ENCODE results near the gene AMY2B. TPM values are rescaled to one million over a fixed set of nuclear protein-coding genes. Genes with fewer than 3 reads are reported as not detected.
"Not testable (repeated sequence)": the region's sequence is repeated elsewhere in the genome, so short reads cannot be mapped to it uniquely, and the experiment has no call there.

Gene AMY2B
- total RNA-seq (ENCODE audit: low replicate concordance), result 4.9 and 10.0 TPM in 2 replicates

DNA sequence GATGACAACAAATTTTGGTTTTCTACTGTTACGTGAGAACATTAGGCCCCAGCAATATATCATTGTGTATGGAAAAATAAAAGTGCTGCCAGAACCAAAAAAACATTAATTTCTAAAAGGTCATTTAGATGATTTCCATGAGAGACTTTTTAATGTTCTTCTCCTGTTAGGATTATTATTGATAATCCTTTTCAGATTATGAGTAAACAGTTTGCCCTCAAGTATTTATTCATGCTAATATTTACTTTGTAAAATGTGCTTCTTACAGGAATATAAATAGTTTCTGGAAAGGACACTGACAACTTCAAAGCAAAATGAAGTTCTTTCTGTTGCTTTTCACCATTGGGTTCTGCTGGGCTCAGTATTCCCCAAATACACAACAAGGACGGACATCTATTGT lies at the start of gene AMY2B:
TSS of gene AMY2B (plus strand) at position 301 of the 400 bp plus-strand sequence. CDS start at position 315, 14 bp downstream.
- H2AFZ ChIP-seq (replicated peaks); H3K9me3 Mint-ChIP-seq; H3K4me3 ChIP-seq; H3K27me3 Mint-ChIP-seq (ENCODE audit: insufficient read depth, low read depth); H3K4me3 Mint-ChIP-seq; H4K20me1 ChIP-seq (ENCODE audit: low read depth); H3K27ac ChIP-seq; H3K27ac Mint-ChIP-seq; H3F3A ChIP-seq (ENCODE audit: low read depth); H3K4me1 Mint-ChIP-seq; H3K9ac ChIP-seq; H3K79me2 ChIP-seq (ENCODE audit: low read depth); H3K4me1 ChIP-seq; H3K36me3 Mint-ChIP-seq; H3K9me3 ChIP-seq (ENCODE audit: low read depth); H3K27me3 ChIP-seq; H3K4me2 ChIP-seq; H3K36me3 ChIP-seq; DNase-seq (ENCODE audit: low spot score): not testable (repeated sequence)

GRCh38 chr1:103523346-103523745 lies 48.0 kb upstream of the AMY2B start:
- no peak for DNase-seq (ENCODE audit: low spot score)
- Histone ChIP-seq H3K36me3 (no peaks in the 10 kb centered on the region), H3K4me3 (no peak overlapping the region), H3K4me1 (peaks cover 9% of the 10 kb centered on the region), H3K9me3 (ENCODE audit: low read depth) (no peaks in the 10 kb centered on the region), H3K27ac (no peak overlapping the region), H2AFZ (replicated peaks) (no peak overlapping the region), H3K79me2 (ENCODE audit: low read depth) (peaks cover 22% of the 10 kb centered on the region), H3F3A (ENCODE audit: low read depth) (peaks cover 16% of the 10 kb centered on the region), H3K4me2 (no peak overlapping the region), H3K9ac (no peak overlapping the region), H4K20me1 (ENCODE audit: low read depth) (no peaks in the 10 kb centered on the region), H3K27me3 (no peaks in the 10 kb centered on the region)
- TF ChIP-seq CTCF (IDR thresholded peaks at IDR 0.05) (no peak), EZH2 (IDR thresholded peaks at IDR 0.05) (no peak), EZH2phosphoT487 (IDR thresholded peaks at IDR 0.05) (no peak)
- Mint-ChIP-seq H3K4me3 (no peak overlapping the region), H3K9me3 (peaks cover 3% of the 10 kb centered on the region), H3K36me3 (peaks cover 5% of the 10 kb centered on the region), H3K4me1 (peaks cover 15% of the 10 kb centered on the region), H3K27ac (no peak overlapping the region), H3K27me3 (ENCODE audit: insufficient read depth, low read depth) (peaks cover 2% of the 10 kb centered on the region)

DNA sequence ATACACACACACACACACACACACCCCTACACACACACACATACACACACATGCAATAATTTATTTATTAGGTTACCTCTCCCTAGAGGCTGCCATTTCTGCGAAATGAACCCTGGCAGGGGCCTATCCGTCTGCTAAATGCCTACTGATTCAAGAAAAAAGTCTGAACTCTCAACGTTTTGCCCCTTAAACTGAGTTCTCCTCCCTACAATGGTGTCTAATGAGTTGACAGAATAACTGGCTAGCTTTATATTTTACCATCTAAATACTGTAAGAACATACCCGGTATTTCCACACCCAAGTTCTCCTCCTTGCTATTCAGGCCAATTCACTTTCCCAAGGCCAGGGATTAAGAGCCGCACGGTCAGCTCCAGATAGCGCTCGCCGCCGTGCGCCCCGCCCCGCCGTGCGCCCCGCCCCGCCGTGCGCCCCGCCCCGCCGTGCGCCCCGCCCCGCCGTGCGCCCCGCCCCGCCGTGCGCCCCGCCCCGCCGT lies 46.2 kb upstream of the AMY2B start:
- H3K4me2 ChIP-seq, result peak overlapping the region; percentile 69
- no peaks in the 10 kb centered on the region for H3K36me3 ChIP-seq
- H3K9me3 ChIP-seq (ENCODE audit: low read depth), result no peaks in the 10 kb centered on the region
- TF ChIP-seq EZH2phosphoT487 (IDR thresholded peaks at IDR 0.05) (no peak), CTCF (IDR thresholded peaks at IDR 0.05) (no peak), EZH2 (IDR thresholded peaks at IDR 0.05) (no peak)
- peaks cover 2% of the 10 kb centered on the region for H4K20me1 ChIP-seq (ENCODE audit: low read depth)
- peaks cover 3% of the 10 kb centered on the region for H3K9me3 Mint-ChIP-seq
- peaks cover 14% of the 10 kb centered on the region for H3K4me1 ChIP-seq
- peaks cover 40% of the 10 kb centered on the region for H3K79me2 ChIP-seq (ENCODE audit: low read depth)
- peak overlapping the region; percentile 37 for H3K4me3 ChIP-seq
- H3K36me3 Mint-ChIP-seq, result peaks cover 8% of the 10 kb centered on the region
- no peak overlapping the region for H2AFZ ChIP-seq (replicated peaks)
- H3K4me1 Mint-ChIP-seq, result peaks cover 16% of the 10 kb centered on the region
- no peaks in the 10 kb centered on the region for H3K27me3 ChIP-seq
- peak overlapping the region; percentile 47 for H3K27ac Mint-ChIP-seq
- H3K27ac ChIP-seq, result no peak overlapping the region
- peak overlapping the region; percentile 82 for H3K4me3 Mint-ChIP-seq
- DNase-seq (ENCODE audit: low spot score), result peak; percentile 75
- peaks cover 2% of the 10 kb centered on the region for H3K27me3 Mint-ChIP-seq (ENCODE audit: insufficient read depth, low read depth)
- peaks cover 16% of the 10 kb centered on the region for H3F3A ChIP-seq (ENCODE audit: low read depth)
- no peak overlapping the region for H3K9ac ChIP-seq

GRCh38 chr1:103525607-103526507 lies 45.5 kb upstream of the AMY2B start, which contains the start of gene RNPC3:
Gene RNPC3, plus strand, starts transcription at chr1:103525699. Its CDS starts 372 bp downstream, at chr1:103526071.
- Histone ChIP-seq H3K36me3 (no peaks in the 10 kb centered on the region), H3K4me2 (peak within 1 kb of the TSS; percentile 97), H3F3A (ENCODE audit: low read depth) (peaks cover 16% of the 10 kb centered on the region), H4K20me1 (ENCODE audit: low read depth) (peaks cover 5% of the 10 kb centered on the region), H3K27ac (peak within 1 kb of the TSS; percentile 89), H3K79me2 (ENCODE audit: low read depth) (peaks cover 47% of the 10 kb centered on the region), H3K4me1 (peaks cover 14% of the 10 kb centered on the region), H2AFZ (replicated peaks) (peak within 1 kb of the TSS; percentile 95), H3K9ac (peak within 1 kb of the TSS; percentile 88), H3K9me3 (ENCODE audit: low read depth) (no peaks in the 10 kb centered on the region), H3K4me3 (peak within 1 kb of the TSS; percentile 85), H3K27me3 (no peaks in the 10 kb centered on the region)
- H3K27ac Mint-ChIP-seq, result peak within 1 kb of the TSS; percentile 98
- TF ChIP-seq CTCF (IDR thresholded peaks at IDR 0.05), result peak; percentile 27
- TF ChIP-seq EZH2 (IDR thresholded peaks at IDR 0.05), result no peak
- peak within 1 kb of the TSS; percentile 96 for H3K4me3 Mint-ChIP-seq
- peak; percentile 92 for DNase-seq (ENCODE audit: low spot score)
- H3K36me3 Mint-ChIP-seq, result peaks cover 13% of the 10 kb centered on the region
- H3K27me3 Mint-ChIP-seq (ENCODE audit: insufficient read depth, low read depth), result peaks cover 2% of the 10 kb centered on the region
- peaks cover 3% of the 10 kb centered on the region for H3K9me3 Mint-ChIP-seq
- H3K4me1 Mint-ChIP-seq, result peaks cover 16% of the 10 kb centered on the region

Data from neural progenitor cell (in vitro differentiated cells).